Amniotic stem cell (primary cell): ENCODE measurements around the gene TPRG1.
"Not testable (repeated sequence)": the region's sequence is repeated elsewhere in the genome, so short reads cannot be mapped to it uniquely, and the experiment has no call there.

ENCODE experiments used
- DNase-seq: peaks from one replicate; lab custom pipeline; 2025; lab: John Stamatoyannopoulos, UW

TPRG1 gene

DNA sequence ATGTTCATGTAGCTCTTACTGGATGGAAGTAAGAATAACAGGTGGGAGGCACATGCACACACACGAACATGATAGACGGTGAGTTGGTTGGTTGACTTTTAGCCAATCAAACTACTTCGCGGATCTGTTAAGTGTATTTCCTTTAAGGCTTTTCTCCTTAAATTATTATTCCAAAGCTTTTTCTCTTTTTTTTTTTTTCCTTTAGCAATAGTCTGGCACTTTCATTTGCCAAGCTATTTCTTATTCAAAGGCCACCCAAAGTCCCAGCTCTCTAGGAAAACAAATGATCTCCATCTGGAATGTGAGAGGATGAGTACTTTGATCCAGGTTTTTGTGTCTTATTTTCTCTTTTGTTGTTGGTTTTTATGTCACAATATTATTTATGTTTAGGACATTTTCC, 141.1 kb downstream of the TPRG1 start:
- DNase-seq = no peak

DNA sequence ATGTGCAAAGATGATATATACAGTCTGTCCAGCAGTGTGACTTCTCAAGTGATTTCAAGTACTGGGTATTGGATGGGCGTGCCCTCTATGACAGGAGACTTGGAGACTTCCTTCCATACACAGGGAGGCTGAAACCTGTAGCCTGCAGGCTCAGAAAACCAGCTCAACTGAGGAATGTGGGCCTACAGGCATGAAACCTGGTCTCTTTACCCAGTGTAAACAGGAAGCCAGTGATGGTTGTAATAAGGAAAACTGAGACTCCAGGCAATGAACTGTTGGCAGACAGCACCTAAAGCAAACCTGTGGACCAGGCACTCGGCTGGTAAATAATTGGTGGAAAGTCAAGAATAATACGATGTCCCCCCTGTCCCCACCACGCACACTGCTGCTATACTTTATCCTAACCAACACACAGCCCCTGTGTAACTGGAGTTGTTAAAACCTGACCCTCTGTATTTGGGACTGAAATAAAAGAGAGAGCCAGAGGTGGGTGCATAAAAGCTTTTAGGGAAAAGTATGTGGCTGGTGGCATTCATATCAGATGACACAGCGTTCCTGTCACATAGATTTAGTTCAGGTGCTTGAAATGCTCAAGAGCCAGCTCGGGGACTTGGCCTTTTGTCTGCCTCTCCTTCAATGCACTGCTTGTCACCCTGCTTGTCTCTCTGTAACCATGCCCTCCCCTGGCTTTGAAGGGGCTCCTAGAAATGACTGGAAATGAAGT, 144.7 kb downstream of the TPRG1 start:
- no peak for DNase-seq

DNA sequence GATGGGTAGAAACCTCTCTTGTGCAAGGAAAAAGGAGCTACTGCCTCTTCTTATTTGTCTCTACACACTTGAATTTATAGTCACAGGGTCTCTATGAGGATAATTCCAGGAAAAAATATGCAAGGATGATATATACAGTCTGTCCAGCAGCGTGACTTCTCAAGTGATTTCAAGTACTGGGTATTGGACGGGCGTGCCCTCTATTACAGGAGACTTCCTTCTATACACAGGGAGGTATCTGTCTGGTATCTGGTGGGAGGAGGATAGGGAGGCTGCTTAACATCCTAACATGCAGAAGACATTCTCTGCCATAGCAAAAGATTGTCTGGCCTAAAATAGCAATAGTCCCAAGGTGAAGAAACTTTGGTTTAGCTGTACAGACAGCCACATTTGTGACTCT, 146.1 kb downstream of the TPRG1 start:
- no peak for DNase-seq

DNA sequence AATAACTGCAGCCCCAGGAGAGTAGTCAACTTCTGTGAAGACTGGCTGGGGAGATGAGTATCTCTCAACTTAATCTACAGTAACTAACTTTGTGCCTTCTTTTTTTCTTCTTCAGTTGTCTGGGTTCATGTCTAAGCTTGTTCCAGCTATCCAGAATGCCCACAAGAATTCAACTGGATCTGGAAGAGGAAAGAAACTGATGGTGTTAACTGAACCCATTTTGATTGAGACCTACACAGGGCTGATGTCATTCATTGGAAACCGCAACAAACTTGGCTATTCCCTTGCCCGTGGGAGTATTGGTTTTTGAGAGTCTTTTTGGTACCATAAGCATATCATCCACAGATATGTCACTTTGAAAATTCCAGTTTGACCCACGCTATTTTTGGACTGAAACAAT, 148.7 kb downstream of the TPRG1 start:
- no peak for DNase-seq

DNA sequence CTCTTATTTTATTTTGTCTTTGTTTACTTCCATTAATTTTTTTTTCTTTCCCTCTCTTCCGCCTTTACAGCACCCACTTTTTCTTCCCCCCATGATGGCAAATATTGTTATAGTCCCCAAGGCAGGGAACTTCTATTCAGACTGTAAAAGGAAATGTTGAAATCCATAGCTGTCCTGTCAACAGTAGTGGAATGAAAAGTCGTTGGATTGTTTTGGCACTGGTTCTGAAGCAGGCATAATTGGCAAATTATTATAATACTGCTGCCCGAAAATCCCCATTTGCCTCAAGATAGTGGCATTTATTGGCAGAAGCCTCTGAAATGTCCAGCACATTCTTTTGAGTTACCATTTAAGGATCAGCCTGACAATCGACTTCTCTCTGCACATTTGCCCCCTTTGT, 150.6 kb downstream of the TPRG1 start:
- no peak for DNase-seq

DNA sequence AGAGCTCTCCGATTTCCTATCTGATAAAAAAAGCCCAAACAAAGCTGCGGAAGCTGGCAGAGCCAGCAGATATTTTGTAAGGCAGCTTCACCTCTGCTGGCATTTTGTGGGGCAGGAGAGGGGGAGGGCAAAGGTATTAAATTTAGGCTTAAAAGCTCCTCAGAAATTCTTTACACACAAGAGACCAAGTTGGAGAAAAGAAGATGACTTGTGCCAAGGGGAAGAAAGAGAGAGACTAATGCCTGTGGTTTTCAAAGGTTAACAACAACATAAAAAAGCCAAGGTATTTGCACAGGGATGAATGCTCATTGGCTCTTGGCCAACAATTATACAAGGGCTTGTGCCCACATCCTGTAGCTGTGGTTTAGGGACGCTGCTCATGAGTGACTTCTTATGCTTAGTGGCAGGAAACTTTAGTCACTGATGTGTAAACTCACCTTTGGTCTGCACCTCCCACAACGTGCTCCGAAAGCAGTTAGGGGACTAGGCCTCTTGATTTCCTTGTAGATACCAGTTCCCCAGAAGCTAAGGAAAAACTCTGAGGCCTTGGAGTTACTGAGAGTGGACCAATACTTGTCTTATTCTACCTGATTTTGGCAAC, 152.9 kb downstream of the TPRG1 start:
- DNase-seq = no peak

DNA sequence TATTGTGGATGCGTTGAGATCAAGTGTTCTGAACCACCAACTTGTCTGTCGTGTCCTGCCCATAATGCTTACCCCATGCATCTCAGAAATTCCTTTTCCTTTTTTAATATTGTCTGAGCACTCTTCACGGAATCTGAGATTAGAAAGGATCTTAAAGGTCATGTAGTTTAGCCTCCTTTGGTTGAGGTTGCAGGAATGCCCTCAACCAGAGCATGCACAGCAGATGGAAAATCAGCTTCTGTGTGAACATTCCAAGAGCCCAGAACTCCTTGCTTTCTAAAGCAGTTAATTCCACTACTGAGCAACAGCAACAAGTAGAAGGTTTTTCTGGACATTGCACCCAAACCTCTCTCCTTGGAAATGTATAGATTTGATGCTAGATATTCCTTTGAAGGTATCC, 153.7 kb downstream of the TPRG1 start:
- no peak for DNase-seq

DNA sequence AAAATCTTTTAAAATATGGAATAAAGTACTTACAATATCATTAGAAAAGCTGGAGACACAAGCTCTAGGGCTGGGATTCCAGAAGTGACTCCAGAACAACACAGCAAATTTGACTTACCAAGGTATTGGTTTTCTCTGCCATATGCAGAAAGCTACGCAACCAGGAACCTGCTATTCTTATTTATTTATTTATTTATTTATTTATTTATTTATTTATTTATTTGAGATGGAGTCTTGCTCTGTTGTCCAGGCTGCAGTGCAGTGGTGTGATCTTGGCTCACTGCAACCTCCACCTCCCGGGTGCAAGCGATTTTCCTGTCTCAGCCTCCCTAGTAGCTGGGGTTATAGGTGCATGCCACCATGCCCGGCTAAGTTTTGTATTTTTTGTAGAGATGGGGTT, 157.9 kb downstream of the TPRG1 start:
- DNase-seq = not testable (repeated sequence)

DNA sequence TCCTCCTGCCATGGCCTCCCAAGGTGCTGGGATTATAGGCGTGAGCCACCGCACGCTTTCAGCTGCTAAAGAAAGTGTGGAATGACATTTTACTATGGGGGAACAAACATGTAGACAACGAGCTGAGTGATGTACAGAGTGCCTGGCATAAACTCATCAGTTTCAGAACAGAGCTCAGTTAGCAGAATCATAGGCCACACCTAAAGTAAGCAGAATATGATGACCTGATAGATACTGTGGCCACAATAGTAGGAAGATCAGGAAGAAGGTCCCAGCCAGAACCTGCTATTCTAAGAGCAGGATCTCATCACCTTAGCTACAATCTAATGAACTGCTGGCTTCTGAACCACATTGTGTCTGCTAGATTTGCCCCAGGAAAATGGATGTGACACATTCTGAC, 158.3 kb downstream of the TPRG1 start:
- DNase-seq = no peak

DNA sequence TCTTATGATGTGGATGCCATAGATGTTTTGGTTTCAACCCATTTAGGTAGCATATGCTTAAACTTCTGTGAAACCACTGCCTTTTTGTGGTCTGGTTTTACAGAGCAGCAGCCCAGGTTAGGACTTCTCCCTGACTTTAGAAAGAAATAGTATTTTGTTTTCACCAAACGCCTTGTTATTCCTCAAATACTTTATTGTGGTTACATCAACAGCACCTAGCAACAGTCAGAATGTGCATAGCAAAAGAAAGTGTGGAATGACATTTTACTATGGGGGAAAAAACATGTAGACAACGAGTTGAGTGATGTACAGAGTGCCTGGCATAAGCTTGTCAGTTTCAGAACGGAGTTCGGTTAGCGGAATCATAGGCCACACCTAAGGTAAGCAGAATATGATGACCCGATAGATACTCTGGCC, 159.2 kb downstream of the TPRG1 start:
- DNase-seq = no peak

DNA sequence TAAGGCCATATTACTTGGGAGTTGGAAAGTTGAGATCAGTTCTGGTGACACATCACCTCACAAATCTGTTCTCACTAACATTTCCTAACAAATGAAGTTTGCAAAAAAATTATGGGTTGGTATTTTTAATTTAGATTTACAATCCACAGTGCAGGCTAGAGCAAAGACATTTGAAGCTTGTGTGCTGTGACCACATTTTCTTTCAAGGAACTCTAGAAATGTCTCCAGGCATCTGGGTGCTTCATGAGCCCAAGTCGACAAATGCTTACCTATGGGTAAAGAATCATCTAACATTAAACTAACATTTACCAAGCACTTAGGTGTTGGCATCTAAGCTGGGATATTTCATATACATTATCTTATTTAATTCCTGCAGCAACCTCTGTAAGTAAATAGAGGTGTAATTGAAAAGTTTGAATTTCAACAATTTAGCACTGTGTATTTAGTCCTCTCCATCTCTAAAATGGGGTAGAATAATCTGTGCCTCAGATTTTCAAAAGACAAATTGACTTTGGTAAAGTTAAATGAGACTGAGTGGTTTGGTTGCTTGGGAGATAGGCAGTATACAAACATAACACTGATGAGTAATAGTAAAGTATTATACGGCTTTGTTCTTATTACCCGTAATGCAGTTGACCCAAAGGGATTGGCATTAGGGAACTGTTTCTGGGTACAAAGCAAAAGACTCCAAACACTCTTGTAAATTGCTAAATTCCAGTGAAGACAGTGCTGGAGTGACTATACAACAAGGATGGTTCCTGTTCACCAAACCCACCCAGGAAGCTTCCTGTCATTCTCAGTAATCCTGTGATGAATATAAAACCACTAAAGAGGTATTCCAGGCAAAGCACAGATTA, 162.5 kb downstream of the TPRG1 start:
- no peak for DNase-seq

DNA sequence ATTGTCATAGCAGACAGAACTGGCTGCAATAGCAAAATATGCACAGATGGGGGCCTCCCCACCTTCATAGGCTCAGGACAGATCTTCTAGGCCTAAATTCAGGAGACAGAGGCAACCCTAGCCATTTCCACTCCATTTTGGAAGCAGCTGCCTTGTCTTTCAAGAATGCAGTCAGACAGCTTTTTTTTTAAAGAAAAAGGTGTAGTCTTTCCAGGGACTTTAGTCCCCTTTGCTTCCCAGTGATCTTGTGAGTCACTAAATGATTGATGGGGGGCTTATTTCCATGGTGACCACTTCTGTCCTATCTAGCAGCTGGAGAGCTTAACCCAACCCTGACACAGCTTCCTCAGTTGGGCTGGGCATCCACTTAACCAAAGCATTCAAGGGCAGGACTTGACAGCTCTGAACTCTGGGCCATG, 165.9 kb downstream of the TPRG1 start:
- no peak for DNase-seq

DNA sequence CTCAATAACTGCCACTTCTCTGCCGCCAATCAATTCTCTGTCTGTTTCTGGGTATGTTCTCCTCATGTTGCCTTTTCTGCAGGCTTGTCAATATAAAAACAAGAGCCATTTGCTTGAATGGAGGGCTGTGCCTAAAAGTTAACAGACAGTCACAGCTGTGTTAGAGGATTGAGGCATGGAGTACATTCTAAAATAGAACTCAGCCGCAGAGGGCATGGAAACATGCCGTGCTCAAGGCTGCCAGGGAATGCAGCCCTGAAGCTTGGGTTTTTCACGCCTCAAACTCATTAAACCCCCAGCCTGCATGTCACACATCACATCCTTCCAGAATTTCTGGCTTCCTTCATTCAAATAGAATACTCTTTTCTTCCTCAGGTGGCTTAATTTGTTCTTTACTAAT, 166.6 kb downstream of the TPRG1 start:
- no peak for DNase-seq

DNA sequence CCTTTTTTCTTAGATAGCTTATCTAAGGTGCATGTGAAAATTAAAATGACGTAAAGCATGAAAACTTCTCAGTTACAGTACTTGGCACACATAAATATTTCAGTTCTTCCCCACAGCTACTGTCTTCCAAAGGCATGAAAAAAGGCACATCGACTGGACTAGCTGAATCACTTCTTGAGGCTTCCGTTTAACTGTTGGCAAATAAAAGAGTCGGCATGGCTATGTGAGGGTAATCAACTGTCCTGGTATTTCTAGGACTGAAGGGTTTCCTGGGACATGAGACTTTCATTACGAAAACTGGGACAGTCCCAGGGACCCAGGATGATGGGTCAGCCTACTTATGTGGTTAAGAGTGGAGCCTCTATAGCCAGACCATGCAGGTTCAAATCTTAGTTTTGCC, 168.2 kb downstream of the TPRG1 start:
- no peak for DNase-seq

DNA sequence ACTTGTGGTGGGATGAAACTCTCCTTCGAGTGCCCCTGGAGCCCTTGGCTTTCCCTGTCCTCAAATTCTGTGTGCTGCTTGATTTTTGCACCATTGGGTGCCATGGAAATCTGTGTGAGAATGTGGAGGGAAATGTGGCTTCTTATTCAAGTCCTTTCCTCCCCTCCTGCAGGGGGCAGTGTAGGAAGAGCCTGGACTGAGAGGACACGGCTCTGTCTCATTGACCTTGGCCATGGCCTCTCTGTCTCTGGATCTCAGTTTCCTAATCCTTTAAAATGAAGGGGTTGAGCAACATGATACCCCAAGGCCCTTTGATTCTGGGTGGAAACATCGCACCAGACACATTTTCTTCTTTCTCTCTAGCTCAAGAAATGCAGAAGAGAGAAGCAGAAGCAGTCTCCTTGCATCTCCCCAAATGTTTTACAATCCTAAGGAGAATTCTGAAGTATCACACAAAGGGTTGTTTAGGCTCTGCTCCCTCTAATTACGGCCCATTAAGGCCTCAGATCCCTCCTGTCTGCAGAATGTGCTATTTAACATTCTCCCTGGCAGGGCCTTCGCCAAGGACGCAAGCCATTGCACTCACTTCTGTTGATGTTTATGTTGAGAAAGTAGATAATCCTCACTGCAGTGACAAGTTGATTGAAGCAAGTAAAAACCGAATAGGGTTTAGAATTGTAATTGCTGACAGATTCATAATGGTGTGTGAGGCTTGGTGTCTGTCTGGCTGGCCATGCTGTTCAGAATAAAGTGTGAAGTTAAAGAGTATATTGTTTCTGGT, 169.1 kb downstream of the TPRG1 start:
- DNase-seq = no peak

DNA sequence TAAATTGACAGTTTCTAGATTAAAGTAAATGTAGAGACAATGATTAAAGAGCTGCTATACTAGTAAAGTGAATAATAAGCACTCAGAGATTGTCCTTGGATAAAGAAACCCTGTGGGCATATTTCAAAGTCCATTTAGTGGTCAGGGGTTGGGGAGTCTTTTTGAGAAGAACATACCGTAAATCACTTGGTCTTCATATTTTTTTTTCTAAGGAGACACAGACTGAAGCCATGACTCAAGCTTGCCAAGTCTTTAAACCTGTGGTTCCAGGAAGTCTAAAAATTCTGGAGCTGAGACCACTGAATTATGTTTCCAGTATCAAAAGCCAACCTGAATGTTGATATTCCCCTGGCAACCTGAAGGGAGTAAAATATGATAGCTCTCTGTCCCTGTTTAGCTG, 171.0 kb downstream of the TPRG1 start:
- DNase-seq = no peak

DNA sequence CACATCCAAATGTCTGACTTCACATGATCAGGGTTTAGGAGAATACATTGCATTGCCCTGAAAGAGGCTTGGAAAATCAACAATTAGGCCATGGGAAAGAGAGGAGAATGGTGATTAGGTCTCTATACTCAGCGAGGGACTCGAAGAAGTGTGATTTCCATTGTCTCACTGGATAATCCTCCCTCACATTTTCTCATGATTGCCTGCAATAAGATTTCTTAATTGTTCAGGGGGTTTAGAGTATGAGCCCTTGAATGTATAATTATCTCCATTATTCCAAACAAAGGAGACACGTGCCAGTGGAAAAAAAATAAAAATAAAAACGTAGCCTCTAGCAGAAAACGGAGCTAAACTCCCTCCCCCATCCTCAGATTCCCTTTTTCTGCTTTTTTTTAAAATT, 173.2 kb downstream of the TPRG1 start:
- no peak for DNase-seq

DNA sequence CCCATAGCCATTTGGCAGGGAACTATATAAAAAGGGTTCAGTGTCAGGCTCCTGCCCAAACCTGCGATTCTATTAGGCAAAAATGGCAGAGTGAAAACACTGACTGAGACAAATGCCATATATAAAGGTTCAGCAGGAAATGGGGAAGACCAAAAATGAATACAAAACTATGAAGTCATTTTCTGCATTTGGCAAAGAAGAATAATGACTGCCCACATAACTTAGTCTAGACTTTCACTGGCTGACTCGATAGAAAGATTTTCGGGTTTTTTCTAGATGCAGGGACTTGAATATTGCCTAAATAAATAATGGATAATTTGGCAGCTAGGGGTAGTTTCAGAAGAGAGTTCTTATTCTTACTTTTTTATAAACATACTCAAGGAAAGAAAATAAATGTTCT, 178.0 kb downstream of the TPRG1 start:
- no peak for DNase-seq

DNA sequence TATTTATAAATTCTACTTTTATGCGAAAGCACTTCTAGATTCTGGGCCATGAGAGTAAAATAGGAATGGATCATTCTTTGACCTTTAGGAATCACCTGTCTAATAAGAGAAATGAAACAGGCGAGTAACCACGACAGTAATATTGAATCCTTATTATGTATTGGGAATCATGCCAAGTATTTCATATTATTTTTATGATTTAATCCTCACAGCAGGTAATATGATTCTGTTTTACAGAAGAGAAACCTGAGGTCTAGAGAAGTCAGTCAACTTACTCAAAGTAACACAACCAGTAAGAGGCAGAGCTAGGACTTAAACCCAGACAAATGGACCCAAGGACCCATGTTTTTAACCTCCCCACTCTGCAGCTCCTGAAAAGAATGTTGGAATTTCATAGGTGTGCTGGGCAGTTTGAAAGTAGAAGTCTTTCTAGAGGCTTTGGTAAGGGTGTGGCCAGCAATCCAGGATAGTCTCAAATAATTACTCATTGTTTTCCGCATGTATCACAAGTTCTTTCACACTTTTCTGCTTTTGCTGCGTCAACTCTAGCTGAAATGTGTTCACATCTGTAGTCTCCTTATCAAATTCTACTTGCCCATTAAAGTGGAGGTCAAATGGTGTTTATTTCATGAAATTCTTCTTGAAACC, 181.7 kb downstream of the TPRG1 start:
- DNase-seq = no peak

DNA sequence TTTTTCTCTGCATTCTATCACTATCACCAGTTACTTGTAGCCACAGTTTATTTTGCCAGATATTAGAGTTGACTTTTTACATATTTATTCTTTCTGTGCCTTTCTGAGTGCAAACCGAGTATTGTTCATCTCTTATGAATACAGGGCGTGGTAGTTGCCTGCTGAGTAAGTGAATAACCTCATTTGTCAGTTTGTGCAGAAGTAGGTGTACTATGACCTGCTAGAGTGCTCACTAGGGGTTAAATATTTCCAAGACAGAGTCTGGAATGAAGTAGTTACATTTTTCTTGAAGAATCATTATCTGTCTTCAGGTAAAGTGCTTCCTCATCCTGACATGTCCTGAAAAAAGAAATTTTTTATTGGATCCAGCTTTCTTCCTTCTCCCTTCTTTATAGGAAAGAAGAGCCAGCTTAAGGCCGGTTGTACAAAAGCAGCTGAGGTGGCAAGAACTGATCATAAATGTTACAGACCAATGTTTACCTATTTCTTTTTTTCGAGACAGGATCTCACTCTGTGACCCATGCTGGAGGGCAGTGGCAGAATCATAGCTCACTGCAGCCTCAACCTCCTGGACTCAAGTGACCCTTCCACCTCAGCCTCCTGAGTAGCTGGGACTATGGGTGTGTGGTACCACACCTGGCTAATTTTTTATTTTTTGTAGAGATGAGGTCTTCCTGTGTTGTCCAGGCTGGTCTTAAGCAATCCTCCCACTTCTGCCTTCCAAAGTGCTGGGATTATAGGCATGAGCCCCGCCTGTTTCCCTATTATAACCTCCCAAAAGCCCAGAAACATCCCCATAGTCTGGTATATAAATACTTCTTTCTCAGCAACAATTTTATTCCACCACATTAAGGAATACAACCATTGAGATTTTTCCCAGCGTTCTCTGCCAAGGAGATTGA, 182.5 kb downstream of the TPRG1 start:
- no peak for DNase-seq

DNA sequence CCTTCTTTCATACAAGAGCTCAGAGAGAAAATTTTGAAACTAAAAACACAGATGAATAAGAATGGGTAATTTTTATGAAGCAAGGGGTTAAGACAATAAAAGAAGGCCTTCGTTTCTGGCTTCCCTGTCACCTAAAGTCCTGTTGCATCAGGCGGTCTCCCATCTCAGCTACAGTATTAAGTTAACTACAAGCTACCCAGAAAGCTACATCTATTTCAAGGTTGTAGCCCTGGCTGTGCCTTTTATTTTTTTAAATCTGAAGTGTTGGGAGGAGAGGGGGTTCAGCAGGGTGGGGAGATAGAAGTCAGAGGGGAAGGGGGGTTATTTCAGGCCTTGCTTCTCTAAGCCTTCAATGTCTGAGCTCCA, 183.3 kb downstream of the TPRG1 start:
- no peak for DNase-seq
